GM18526 (cell line): ENCODE results near the gene UQCR10.

ENCODE experiments used
- POLR2A ChIP-seq: IDR thresholded peaks from 3 replicates; pipeline ENCODE4 v1.6.1; 2011; ENCODE audit not compliant: insufficient read length; ENCODE audit errors: extremely low read depth

Gene UQCR10

DNA sequence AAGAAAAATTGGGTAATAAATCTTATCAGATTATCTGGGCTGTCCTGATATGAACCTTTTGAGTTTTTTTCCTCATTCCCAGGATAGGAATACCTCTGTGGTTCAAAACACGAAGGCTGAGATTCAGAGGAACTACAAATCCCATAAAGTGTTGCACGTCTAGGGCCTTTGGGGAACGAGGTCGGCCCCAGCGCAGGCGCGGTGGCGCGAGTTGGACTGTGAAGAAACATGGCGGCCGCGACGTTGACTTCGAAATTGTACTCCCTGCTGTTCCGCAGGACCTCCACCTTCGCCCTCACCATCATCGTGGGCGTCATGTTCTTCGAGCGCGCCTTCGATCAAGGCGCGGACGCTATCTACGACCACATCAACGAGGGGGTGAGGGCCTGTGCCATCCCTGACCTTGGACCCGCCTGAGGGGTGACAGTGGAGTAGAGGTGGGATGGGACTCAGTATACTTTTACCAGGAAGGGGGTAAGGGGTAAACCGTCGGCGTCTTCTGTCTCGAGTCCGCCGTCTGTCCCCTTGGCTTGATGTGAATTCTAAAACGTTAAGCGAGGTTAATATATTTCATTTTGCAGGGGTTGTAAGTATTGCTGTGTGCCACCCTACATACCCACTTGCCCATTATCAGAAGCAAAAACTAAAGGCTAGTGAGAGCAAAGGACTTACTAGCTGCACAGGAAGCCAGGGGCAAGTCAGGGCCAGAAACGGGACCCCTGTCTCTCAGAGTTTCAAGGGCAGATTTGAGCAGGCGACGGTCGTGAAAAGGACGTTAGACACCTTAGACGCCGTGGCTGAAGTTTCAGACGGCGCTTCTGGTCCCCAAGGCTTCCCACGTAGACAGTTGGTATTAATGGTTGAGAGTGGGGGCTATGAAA lies at the start of gene UQCR10:
Gene UQCR10, plus strand, starts transcription at position 199 of the 881 bp plus-strand sequence. Its CDS starts 30 bp downstream, at position 229.
- peak; percentile 85 for TF ChIP-seq POLR2A

- TF ChIP-seq POLR2A, result no peak
Measured at GRCh38 chr22:29717789-29718188, 49.4 kb upstream of the UQCR10 start.

DNA sequence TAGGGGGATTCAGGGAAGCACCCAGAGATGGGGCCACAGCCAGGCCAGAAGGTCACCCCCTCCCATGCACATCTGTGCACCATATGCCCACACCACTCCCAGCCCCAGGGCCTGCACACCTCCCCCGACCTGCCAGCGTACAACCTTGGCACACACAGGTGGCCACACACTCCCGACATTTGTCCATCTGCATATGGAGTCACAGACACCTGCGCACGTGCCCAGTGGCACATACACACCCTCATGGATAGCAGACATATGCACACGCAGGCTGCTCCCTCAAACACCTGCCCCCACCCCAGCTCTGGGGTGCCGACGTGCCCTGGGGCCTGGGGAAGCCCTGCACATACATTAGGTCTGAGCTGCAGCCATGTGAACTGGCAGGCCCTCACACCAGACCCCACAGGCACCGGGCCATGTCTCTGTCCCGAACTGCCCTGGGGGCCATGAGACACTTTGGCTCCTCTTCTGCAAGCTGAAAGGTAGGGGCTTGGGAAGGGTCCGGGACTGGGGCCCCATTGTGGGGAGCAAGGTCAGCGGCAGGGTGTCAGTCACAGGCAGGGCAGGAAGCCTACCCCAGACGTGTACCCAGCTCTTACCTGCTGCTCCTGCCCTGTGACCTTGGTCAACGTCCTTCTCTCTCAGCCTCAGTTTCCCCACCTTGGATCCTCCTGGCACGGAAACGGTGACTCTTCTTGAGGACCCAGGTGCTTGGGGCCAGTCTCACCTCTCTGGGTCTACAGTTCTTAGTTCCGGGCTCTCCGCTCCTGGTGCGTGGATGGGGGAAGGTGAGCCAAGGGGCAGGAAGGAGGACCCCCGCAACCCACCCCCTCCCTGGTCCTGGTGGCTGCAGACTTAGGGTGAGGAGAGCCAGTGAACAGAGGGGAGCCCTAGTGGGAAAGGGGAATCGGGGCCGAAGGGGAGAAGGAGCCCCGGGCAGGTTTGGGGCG lies 47.9 kb upstream of the UQCR10 start:
- no peak for TF ChIP-seq POLR2A

GRCh38 chr22:29719899-29720645 lies 47.1 kb upstream of the UQCR10 start, which contains the start of gene CABP7:
TSS of gene CABP7 (plus strand) at chr22:29720003. CDS start at chr22:29720425, 422 bp downstream.
- TF ChIP-seq POLR2A, result no peak

- no peak for TF ChIP-seq POLR2A
Measured at GRCh38 chr22:29720811-29721323, 46.3 kb upstream of the UQCR10 start.

GRCh38 chr22:29722151-29722550 lies 45.0 kb upstream of the UQCR10 start:
- no peak for TF ChIP-seq POLR2A

GRCh38 chr22:29722587-29722986 lies 44.6 kb upstream of the UQCR10 start:
- TF ChIP-seq POLR2A, result no peak

DNA sequence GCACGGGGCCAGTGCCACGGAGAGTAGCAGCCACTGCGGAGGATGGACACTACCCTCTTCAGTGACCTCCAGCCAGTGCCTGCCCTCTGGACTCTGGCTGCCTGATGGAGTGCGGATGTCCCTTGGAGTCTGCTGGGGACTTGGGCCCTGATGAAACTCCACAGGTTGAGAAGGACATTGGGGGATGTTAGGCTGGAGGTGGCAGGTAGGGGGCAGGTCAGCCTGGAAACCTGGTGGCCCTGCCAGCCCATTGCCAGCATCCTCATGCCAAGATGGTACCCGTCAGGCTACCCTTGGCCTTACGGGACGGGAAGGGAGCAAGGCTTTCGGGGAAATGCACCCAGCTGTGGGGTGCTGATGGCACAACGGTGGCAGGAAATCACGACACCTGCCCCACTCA lies 43.4 kb upstream of the UQCR10 start:
- no peak for TF ChIP-seq POLR2A

GRCh38 chr22:29724843-29725242 lies 42.3 kb upstream of the UQCR10 start:
- no peak for TF ChIP-seq POLR2A

DNA sequence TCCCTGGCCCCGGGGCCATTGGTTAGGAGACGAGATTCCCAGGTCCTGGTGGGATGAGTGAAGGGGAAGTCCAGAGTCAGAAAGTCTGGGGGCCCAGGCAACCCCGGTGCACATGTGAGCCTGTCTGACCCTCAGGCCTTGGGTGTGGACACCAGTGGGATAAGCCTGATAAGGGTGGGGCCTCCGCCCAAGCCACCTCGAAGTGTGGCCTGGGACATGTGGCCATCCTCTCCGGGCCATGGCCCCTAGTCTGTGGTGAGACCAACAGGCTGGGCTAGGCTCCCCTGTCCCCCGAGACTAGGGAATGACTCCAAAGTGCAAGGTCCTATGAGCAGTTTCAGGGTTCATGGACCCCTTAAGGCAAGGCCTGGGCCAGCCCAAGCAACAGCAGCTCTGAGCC lies 41.1 kb upstream of the UQCR10 start:
- TF ChIP-seq POLR2A, result no peak

GRCh38 chr22:29726512-29727130 lies 40.5 kb upstream of the UQCR10 start:
- TF ChIP-seq POLR2A, result no peak

DNA sequence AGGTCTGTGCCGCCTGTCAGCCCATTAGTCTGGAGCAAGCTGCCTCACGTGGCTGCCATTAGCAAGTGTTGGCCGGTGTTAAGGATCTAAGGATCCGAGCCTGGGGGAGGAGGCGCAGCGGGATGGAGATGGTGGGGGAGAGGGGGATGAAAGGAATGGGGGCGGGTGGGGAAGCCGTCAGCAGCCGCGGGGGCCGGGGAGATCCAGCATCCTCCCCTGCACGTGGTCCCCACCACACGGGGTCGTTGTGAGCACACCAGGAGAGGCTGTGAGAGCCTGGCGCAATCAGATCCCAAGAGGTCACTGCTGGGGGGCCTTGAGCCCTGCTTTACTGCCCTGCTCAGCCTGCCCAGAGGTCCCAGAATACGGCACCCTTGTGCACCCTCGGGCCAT lies 40.0 kb upstream of the UQCR10 start:
- TF ChIP-seq POLR2A, result no peak

GRCh38 chr22:29729161-29729560 lies 38.0 kb upstream of the UQCR10 start:
- no peak for TF ChIP-seq POLR2A
